NT2/D1 (cell line): Measurements from ENCODE around the gene GPR146.

ENCODE experiments used
- SUZ12 ChIP-seq: IDR thresholded peaks from 2 replicates; pipeline ENCODE4 v1.6.1; 2011; ENCODE audit not compliant: insufficient read length, insufficient read depth; ENCODE audit errors: extremely low read depth
- YY1 ChIP-seq: IDR thresholded peaks from 2 replicates; pipeline ENCODE4 v1.6.1; 2011; ENCODE audit not compliant: insufficient read length, insufficient read depth
- ZNF274 ChIP-seq: IDR thresholded peaks from 2 replicates; pipeline ENCODE4 v1.6.1; 2011; ENCODE audit warnings: mild to moderate bottlenecking, low read depth, low read length

DNA sequence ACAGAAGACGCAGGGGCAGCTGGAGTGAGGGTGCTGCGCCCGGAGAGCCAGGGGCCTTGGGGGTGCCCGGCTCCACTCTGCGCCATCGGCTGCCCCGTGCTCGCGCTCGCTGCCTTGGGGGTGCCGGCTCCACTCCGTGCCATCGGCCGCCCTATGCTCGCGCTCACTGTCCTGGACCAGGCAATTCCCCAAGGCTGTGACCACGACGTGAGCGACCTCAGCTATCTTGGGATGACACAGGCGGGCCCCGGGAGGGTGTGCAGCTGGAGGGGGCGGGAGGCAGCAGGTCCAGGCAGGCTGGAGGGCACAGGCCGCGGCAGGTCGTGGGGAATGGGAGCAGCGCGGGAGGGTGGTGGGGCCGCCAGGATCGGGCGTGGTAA lies 31.6 kb upstream of the GPR146 start:
- TF ChIP-seq ZNF274 (no peak), YY1 (no peak), SUZ12 (no peak)
